Fibroblast of lung (primary cell): ENCODE data around the gene LGALS3. TPM values are rescaled to one million over a fixed set of nuclear protein-coding genes. Genes with fewer than 3 reads are reported as not detected.
"Not testable (repeated sequence)": the region's sequence is repeated elsewhere in the genome, so short reads cannot be mapped to it uniquely, and the experiment has no call there.

Experiments
- DNase-seq, 2 donors: peaks; one replicate each; pipeline versions ENCODE4 v3.0.0 to v3.0.0-alpha.2; 2010; ENCODE audit warnings: low read depth in 2 of 2
- H2AFZ ChIP-seq: 2 replicates; pipeline ENCODE4 v1.5.1; 2012; ENCODE audit warnings: low read length, control low read depth, inconsistent platforms
- H3K27ac ChIP-seq: 2 replicates; pipeline ENCODE4 v1.5.1; 2011; ENCODE audit warnings: low read length, control low read depth; ENCODE audit not compliant: insufficient read depth
- H3K27me3 ChIP-seq: 2 replicates; pipeline ENCODE4 v1.5.1; 2011; ENCODE audit warnings: mild to moderate bottlenecking, low read length; ENCODE audit not compliant: control insufficient read depth, insufficient read depth
- H3K36me3 ChIP-seq: 2 replicates; pipeline ENCODE4 v1.5.1; 2011; ENCODE audit warnings: low read length; ENCODE audit not compliant: control insufficient read depth, insufficient read depth
- H3K4me1 ChIP-seq: 2 replicates; pipeline ENCODE4 v1.5.1; 2011; ENCODE audit warnings: low read length; ENCODE audit not compliant: control insufficient read depth, insufficient read depth; ENCODE audit errors: extremely low read depth
- H3K4me2 ChIP-seq: 2 replicates; pipeline ENCODE4 v1.5.1; 2011; ENCODE audit warnings: low read length, control low read depth; ENCODE audit not compliant: insufficient read depth; ENCODE audit errors: extremely low read depth
- H3K4me3 ChIP-seq, 4 experiments: fragments of 200-600 bp in 1 of 4; sonication (generic) in 1 of 4; replicated peaks in 1 of 4; 2 replicates each; pipeline ENCODE4 v1.5.1; 2011 to 2016; ENCODE audit warnings: low read length in 4 of 4, low read depth in 3 of 4, mild to moderate bottlenecking in 3 of 4, control low read depth in 2 of 4, inconsistent platforms in 1 of 4, mixed read lengths in 1 of 4; ENCODE audit not compliant: insufficient read depth in 1 of 4; ENCODE audit errors: control extremely low read depth in 1 of 4
- H3K79me2 ChIP-seq: 2 replicates; pipeline ENCODE4 v1.5.1; 2012; ENCODE audit warnings: mild to moderate bottlenecking, low read length, inconsistent platforms; ENCODE audit not compliant: control insufficient read depth, insufficient read depth
- H3K9ac ChIP-seq: 2 replicates; pipeline ENCODE4 v1.5.1; 2011; ENCODE audit warnings: mild to moderate bottlenecking, low read length, control low read depth; ENCODE audit not compliant: insufficient read depth
- H3K9me3 ChIP-seq: 2 replicates; pipeline ENCODE4 v1.5.1; 2012; ENCODE audit warnings: low read depth, low read length; ENCODE audit not compliant: control insufficient read depth, insufficient read depth
- H4K20me1 ChIP-seq: 2 replicates; pipeline ENCODE4 v1.5.1; 2011; ENCODE audit warnings: low read length; ENCODE audit not compliant: control insufficient read depth, insufficient read depth; ENCODE audit errors: extremely low read depth
- EZH2 ChIP-seq: IDR thresholded peaks from 2 replicates; pipeline ENCODE4 v1.5.1; 2012; ENCODE audit warnings: low read length, control low read depth, mild to moderate bottlenecking; ENCODE audit errors: missing control alignments
- polyA minus RNA-seq: library from RNA; depleted of rRNA, polyadenylated mRNA; stranded (reverse); fragments of >200 nt; gene quantifications from 2 replicates; pipeline ENCODE4 v1.2.3, GENCODE V29; 2011; ENCODE audit warnings: low replicate concordance
- polyA plus RNA-seq, 2 donors: library from polyadenylated mRNA; depleted of rRNA in 1 of 2; stranded (reverse) in 1 of 2; unstranded in 1 of 2; fragments of >200 nt; gene quantifications; 2 replicates each; pipeline ENCODE4 v1.2.1, GENCODE V29; 2011 to 2012; ENCODE audit warnings: missing spikeins in 1 of 2
- total RNA-seq: library from RNA; depleted of rRNA; stranded (reverse); fragments of >200 nt; gene quantifications from 2 replicates; pipeline ENCODE4 v1.2.1, GENCODE V29; 2014
- TF ChIP-seq, protein P1 (sequence below), 2 donors: IDR thresholded peaks in 1 of 2; conservative IDR thresholded peaks in 1 of 2; 1 replicate in 1 of 2; 2 replicates in 1 of 2; pipeline ENCODE4 v1.5.1; 2011 to 2012; ENCODE audit warnings: low read length in 2 of 2, control low read depth in 1 of 2, inconsistent platforms in 1 of 2, low read depth in 1 of 2, mild to moderate bottlenecking in 1 of 2

Gene LGALS3
- total RNA-seq = 430 and 434 TPM in 2 replicates
- polyA plus RNA-seq = 333 and 398 TPM in 2 replicates
- 345 and 493 TPM in 2 replicates for polyA plus RNA-seq (2012)
- polyA minus RNA-seq = 110 and 113 TPM in 2 replicates

DNA sequence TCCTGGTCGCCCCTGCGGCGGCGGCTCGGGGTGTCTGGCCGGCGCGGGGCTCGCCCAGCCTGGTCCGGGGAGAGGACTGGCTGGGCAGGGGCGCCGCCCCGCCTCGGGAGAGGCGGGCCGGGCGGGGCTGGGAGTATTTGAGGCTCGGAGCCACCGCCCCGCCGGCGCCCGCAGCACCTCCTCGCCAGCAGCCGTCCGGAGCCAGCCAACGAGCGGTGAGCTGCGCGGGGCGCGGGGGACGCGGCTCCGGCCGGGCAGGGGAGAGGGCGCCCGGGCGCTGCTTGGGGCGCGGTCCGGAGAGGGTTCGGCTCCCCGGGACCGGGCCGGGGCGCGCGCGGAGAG lies at the start of gene LGALS3:
LGALS3 (plus strand) TSS at position 167 of the 342 bp plus-strand sequence. CDS start 8,122 bp downstream, outside the sequence.
- H2AFZ ChIP-seq = no peak within 1 kb of the TSS
- peak within 1 kb of the TSS; percentile 89 for H3K4me2 ChIP-seq
- H3K4me3 ChIP-seq = peak within 1 kb of the TSS; percentile 92 to 99 (median 96)
- H3K27me3 ChIP-seq = no peaks in the 10 kb centered on the region
- peaks cover 17% of the 10 kb centered on the region for H3K4me1 ChIP-seq
- H3K27ac ChIP-seq = peak within 1 kb of the TSS; percentile 96
- H3K79me2 ChIP-seq = peaks cover 48% of the 10 kb centered on the region
- peak; percentile 56 to 69 for DNase-seq
- H3K36me3 ChIP-seq = no peaks in the 10 kb centered on the region
- TF ChIP-seq EZH2 = no peak
- TF ChIP-seq, protein P1, sequence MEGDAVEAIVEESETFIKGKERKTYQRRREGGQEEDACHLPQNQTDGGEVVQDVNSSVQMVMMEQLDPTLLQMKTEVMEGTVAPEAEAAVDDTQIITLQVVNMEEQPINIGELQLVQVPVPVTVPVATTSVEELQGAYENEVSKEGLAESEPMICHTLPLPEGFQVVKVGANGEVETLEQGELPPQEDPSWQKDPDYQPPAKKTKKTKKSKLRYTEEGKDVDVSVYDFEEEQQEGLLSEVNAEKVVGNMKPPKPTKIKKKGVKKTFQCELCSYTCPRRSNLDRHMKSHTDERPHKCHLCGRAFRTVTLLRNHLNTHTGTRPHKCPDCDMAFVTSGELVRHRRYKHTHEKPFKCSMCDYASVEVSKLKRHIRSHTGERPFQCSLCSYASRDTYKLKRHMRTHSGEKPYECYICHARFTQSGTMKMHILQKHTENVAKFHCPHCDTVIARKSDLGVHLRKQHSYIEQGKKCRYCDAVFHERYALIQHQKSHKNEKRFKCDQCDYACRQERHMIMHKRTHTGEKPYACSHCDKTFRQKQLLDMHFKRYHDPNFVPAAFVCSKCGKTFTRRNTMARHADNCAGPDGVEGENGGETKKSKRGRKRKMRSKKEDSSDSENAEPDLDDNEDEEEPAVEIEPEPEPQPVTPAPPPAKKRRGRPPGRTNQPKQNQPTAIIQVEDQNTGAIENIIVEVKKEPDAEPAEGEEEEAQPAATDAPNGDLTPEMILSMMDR (conservative IDR thresholded peaks at IDR 0.05 in 1 of 2, IDR thresholded peaks at IDR 0.05 in 1 of 2; ENCODE audit: low read depth in 1 of 2, low read length in 2 of 2) = no peak
- no peaks in the 10 kb centered on the region for H3K9me3 ChIP-seq
- peaks cover 2% of the 10 kb centered on the region for H4K20me1 ChIP-seq
- H3K9ac ChIP-seq = peak within 1 kb of the TSS; percentile 96

DNA sequence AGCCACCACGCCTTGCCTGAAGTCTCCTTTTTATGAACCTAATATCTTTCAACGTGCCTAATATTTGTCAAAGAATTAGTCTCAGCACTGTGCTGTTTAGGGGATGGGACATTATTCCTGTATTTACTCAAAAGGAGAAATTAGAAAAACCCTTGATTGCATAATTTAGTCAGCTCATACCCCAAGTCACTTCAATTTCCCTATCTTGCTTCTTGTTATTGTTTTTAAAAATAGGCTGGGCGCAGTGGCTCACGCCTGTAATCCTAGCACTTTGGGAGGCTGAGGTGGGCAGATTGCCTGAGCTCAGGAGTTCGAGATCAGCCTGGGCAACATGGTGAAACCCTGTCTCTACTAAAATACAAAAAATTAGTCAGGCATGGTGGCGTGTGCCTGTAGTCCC lies 49.1 kb upstream of the LGALS3 start:
- not testable (repeated sequence) for H3K4me3 ChIP-seq, H3K27me3 ChIP-seq

DNA sequence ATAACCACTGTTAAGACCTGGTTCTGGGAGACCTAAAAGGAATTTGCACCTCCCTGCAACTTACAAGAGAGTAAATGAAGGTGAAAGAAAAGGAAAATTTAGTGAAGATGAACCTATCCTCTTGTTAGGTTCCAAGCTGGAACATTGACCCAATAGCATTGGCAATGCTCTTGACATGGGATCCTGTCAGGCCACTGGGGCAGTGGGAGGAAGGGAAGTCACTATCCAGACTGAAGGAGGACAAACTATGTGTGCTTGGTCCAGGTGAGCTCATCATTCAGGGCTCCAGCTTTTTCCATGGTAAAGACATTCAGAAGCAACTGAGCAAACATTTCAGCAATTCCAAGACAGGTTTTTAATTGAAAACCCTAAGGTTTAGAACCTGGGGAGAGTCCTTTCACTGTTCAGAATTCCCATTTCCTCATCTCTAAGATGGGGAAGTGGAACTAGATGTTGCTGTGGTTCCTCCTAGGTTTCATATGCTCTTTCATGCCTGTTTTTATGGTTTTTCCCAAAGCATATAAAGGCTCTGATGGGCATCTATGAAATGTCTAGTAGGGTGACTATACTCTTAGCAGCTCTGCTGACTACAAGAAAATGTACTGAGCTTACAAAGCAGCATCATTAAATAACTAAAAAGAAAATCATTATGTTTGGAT lies 44.5 kb upstream of the LGALS3 start:
- TF ChIP-seq, protein P1 (conservative IDR thresholded peaks at IDR 0.05 in 1 of 2, IDR thresholded peaks at IDR 0.05 in 1 of 2; ENCODE audit: low read depth in 1 of 2, low read length in 2 of 2) = no peak
- no peak for TF ChIP-seq EZH2
- H3K4me1 ChIP-seq = peaks cover 3% of the 10 kb centered on the region
- no peak overlapping the region for H2AFZ ChIP-seq
- H3K4me2 ChIP-seq = no peak overlapping the region
- no peak overlapping the region for H3K4me3 ChIP-seq
- no peaks in the 10 kb centered on the region for H4K20me1 ChIP-seq
- no peak for DNase-seq
- no peaks in the 10 kb centered on the region for H3K36me3 ChIP-seq
- H3K27me3 ChIP-seq = no peaks in the 10 kb centered on the region
- no peak overlapping the region for H3K9ac ChIP-seq
- H3K79me2 ChIP-seq = no peaks in the 10 kb centered on the region
- H3K9me3 ChIP-seq = no peaks in the 10 kb centered on the region
- no peak overlapping the region for H3K27ac ChIP-seq

More for the DNA sequence above, 49.1 kb upstream of the LGALS3 start:
- not testable (repeated sequence) for H2AFZ ChIP-seq, H3K79me2 ChIP-seq, H3K36me3 ChIP-seq, H3K4me2 ChIP-seq, H3K9ac ChIP-seq, H3K9me3 ChIP-seq, H4K20me1 ChIP-seq, DNase-seq, H3K27ac ChIP-seq, H3K4me1 ChIP-seq
